ENCODE measurements around the gene SEC61A2. TPM values are rescaled to one million over a fixed set of nuclear protein-coding genes. Genes with fewer than 3 reads are reported as not detected.

Gene SEC61A2
- total and polyA plus RNA-seq, 2 experiments from 2014 or later = 8.7 to 17.6 TPM

GRCh38 chr10:12187321-12187905 is 57.9 kb downstream of the SEC61A2 start:
- no peak for ATAC-seq
- H3F3A ChIP-seq (replicated peaks; ENCODE audit: low read depth) = no peaks in the 10 kb centered on the region
- TF ChIP-seq EZH2phosphoT487 (IDR thresholded peaks at IDR 0.05; ENCODE audit: unreplicated experiment) (no peak), ZNF331 (CRISPR knock-in tag; IDR thresholded peaks at IDR 0.05; ENCODE audit: low read depth) (no peak), ZNF114 (CRISPR knock-in tag; IDR thresholded peaks at IDR 0.05) (no peak)
- TF ChIP-seq, protein P1, sequence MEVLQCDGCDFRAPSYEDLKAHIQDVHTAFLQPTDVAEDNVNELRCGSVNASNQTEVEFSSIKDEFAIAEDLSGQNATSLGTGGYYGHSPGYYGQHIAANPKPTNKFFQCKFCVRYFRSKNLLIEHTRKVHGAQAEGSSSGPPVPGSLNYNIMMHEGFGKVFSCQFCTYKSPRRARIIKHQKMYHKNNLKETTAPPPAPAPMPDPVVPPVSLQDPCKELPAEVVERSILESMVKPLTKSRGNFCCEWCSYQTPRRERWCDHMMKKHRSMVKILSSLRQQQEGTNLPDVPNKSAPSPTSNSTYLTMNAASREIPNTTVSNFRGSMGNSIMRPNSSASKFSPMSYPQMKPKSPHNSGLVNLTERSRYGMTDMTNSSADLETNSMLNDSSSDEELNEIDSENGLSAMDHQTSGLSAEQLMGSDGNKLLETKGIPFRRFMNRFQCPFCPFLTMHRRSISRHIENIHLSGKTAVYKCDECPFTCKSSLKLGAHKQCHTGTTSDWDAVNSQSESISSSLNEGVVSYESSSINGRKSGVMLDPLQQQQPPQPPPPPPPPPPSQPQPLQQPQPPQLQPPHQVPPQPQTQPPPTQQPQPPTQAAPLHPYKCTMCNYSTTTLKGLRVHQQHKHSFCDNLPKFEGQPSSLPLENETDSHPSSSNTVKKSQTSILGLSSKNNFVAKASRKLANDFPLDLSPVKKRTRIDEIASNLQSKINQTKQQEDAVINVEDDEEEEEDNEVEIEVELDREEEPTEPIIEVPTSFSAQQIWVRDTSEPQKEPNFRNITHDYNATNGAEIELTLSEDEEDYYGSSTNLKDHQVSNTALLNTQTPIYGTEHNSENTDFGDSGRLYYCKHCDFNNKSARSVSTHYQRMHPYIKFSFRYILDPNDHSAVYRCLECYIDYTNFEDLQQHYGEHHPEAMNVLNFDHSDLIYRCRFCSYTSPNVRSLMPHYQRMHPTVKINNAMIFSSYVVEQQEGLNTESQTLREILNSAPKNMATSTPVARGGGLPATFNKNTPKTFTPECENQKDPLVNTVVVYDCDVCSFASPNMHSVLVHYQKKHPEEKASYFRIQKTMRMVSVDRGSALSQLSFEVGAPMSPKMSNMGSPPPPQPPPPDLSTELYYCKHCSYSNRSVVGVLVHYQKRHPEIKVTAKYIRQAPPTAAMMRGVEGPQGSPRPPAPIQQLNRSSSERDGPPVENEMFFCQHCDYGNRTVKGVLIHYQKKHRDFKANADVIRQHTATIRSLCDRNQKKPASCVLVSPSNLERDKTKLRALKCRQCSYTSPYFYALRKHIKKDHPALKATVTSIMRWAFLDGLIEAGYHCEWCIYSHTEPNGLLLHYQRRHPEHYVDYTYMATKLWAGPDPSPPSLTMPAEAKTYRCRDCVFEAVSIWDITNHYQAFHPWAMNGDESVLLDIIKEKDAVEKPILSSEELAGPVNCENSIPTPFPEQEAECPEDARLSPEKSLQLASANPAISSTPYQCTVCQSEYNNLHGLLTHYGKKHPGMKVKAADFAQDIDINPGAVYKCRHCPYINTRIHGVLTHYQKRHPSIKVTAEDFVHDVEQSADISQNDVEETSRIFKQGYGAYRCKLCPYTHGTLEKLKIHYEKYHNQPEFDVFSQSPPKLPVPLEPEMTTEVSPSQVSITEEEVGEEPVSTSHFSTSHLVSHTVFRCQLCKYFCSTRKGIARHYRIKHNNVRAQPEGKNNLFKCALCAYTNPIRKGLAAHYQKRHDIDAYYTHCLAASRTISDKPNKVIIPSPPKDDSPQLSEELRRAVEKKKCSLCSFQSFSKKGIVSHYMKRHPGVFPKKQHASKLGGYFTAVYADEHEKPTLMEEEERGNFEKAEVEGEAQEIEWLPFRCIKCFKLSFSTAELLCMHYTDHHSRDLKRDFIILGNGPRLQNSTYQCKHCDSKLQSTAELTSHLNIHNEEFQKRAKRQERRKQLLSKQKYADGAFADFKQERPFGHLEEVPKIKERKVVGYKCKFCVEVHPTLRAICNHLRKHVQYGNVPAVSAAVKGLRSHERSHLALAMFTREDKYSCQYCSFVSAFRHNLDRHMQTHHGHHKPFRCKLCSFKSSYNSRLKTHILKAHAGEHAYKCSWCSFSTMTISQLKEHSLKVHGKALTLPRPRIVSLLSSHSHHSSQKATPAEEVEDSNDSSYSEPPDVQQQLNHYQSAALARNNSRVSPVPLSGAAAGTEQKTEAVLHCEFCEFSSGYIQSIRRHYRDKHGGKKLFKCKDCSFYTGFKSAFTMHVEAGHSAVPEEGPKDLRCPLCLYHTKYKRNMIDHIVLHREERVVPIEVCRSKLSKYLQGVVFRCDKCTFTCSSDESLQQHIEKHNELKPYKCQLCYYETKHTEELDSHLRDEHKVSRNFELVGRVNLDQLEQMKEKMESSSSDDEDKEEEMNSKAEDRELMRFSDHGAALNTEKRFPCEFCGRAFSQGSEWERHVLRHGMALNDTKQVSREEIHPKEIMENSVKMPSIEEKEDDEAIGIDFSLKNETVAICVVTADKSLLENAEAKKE (CRISPR knock-in tag; IDR thresholded peaks at IDR 0.05) = no peak
- no peaks in the 10 kb centered on the region for H3K27me3 ChIP-seq (ENCODE audit: insufficient read depth)
- peaks cover 61% of the 10 kb centered on the region for H3K79me2 ChIP-seq (replicated peaks; ENCODE audit: insufficient read depth)
- Mint-ChIP-seq H3K9me3 (0 out of 3 replicates have a peak, but pooled peaks cover 3% of the 10 kb centered on the region), H3K4me3 (no peak overlapping the region), H3K36me3 (ENCODE audit: low read depth) (peaks cover 36% of the 10 kb centered on the region), H3K4me1 (peaks cover 13% of the 10 kb centered on the region), H3K27ac (no peak overlapping the region), H3K27me3 (ENCODE audit: insufficient read depth, low read depth, poor library complexity) (peaks cover 4% of the 10 kb centered on the region)
- no peak overlapping the region for H2AFZ ChIP-seq
- peaks cover 13% of the 10 kb centered on the region; the same call in 1 of the 2 replicates for H3K36me3 ChIP-seq (ENCODE audit: insufficient read depth)
- H3K4me3 ChIP-seq = no peak overlapping the region
- DNase-seq (ENCODE audit: low spot score) = no peak
- H3K9me2 ChIP-seq (ENCODE audit: insufficient read depth) = no peaks in the 10 kb centered on the region
- no peak overlapping the region for H3K4me2 ChIP-seq
- no peak overlapping the region for H3K27ac ChIP-seq (ENCODE audit: low read depth)
- no peaks in the 10 kb centered on the region for H3K4me1 ChIP-seq (ENCODE audit: insufficient read depth)
- H4K20me1 ChIP-seq (replicated peaks; ENCODE audit: insufficient read depth) = peaks cover 24% of the 10 kb centered on the region

- Mint-ChIP-seq H3K4me1 (peaks cover 15% of the 10 kb centered on the region), H3K9me3 (0 out of 3 replicates have a peak, but pooled peaks cover 3% of the 10 kb centered on the region), H3K27me3 (ENCODE audit: insufficient read depth, low read depth, poor library complexity) (peaks cover 4% of the 10 kb centered on the region), H3K27ac (peak overlapping the region; percentile 75), H3K4me3 (no peak overlapping the region; the same call in 2 of the 3 replicates), H3K36me3 (ENCODE audit: low read depth) (peaks cover 36% of the 10 kb centered on the region)
- H3F3A ChIP-seq (replicated peaks; ENCODE audit: low read depth) = no peaks in the 10 kb centered on the region
- no peaks in the 10 kb centered on the region for H3K4me1 ChIP-seq (ENCODE audit: insufficient read depth)
- peaks cover 29% of the 10 kb centered on the region for H4K20me1 ChIP-seq (replicated peaks; ENCODE audit: insufficient read depth)
- H3K4me3 ChIP-seq = no peak overlapping the region
- ATAC-seq (no peak), DNase-seq (ENCODE audit: low spot score) (no peak)
- no peak overlapping the region for H3K4me2 ChIP-seq
- no peaks in the 10 kb centered on the region for H3K9me2 ChIP-seq (ENCODE audit: insufficient read depth)
- peaks cover 74% of the 10 kb centered on the region for H3K79me2 ChIP-seq (replicated peaks; ENCODE audit: insufficient read depth)
- H2AFZ ChIP-seq = no peak overlapping the region
- H3K27ac ChIP-seq (ENCODE audit: low read depth) = no peak overlapping the region
- peaks cover 13% of the 10 kb centered on the region; the same call in 1 of the 2 replicates for H3K36me3 ChIP-seq (ENCODE audit: insufficient read depth)
- no peaks in the 10 kb centered on the region for H3K27me3 ChIP-seq (ENCODE audit: insufficient read depth)
- TF ChIP-seq ETS1 (IDR thresholded peaks at IDR 0.05) (no peak), REST (IDR thresholded peaks at IDR 0.05; ENCODE audit: unreplicated experiment) (no peak), POLR2AphosphoS5 (IDR thresholded peaks at IDR 0.05; ENCODE audit: low read depth) (no peak), CREB1 (CRISPR knock-in tag; IDR thresholded peaks at IDR 0.05; ENCODE audit: low read depth) (no peak), ZNF114 (CRISPR knock-in tag; IDR thresholded peaks at IDR 0.05) (no peak), NANOG (IDR thresholded peaks at IDR 0.05; ENCODE audit: borderline replicate concordance) (no peak), STAT1 (IDR thresholded peaks at IDR 0.05; ENCODE audit: unreplicated experiment) (no peak), JUNB (IDR thresholded peaks at IDR 0.05; ENCODE audit: unreplicated experiment) (no peak), EZH2 (IDR thresholded peaks at IDR 0.05; ENCODE audit: low read depth, unreplicated experiment) (no peak)
Observed at GRCh38 chr10:12188656-12189055, 59.2 kb downstream of the SEC61A2 start.

Measured in GM23338 (cell line).